ENCODE measurements around the gene GPC3.
"Not testable (repeated sequence)": the region's sequence is repeated elsewhere in the genome, so short reads cannot be mapped to it uniquely, and the experiment has no call there.

Gene GPC3

DNA sequence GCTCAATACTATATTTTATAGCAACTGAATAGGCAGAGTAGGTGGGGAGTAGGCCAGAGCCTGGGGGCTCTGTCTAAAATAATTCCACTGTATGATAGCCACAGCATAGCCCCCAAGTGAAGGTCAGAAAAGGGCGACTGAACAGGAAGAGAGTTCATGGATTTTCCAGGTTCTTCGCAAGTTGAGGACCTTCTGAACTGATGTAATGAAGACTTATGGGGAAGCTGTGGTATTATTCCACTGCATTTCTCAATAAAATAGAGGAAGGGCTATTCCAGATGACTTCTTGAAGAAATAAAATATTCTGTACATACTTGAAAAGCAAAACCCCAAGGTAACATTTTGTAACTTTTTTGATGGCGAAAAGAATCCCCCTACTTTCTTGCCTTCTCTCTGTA is 338.7 kb downstream of the GPC3 start:
- no peak for DNase-seq (ENCODE audit: low spot score)

DNA sequence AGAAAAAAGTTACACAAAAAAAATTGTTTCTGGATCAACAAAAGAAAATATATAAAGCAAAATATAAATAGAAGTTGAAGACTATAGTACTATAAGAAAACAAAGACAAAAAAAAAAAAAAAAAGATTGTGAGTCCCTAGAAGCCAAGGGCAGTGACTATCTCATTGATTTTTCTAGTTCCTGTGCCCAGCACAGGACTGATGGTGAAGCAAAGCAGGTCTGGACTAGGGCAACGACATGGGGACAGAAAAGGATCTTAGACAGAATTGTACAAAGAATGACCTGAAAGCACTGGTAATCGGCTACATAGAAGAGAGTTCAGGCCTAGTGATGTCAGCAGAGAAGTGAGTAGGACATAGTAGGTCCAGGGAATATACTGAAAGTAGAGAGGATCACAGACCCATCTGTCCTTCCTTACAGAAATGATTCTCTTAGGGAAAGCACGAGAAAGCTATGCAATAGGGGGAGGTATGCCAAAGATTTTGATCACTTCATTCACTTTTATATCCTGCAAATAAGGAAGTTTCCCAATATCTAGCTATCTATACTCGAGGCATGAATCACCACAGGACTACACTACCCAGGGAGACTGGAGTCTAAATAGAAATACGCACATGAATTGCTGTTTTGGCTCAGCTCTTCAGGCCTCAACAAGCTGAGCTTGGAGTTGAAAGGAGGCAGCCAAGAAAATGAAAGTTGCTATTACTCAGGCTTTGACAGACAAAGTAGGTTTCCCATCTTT is 339.2 kb downstream of the GPC3 start:
- no peak for DNase-seq (ENCODE audit: low spot score)

DNA sequence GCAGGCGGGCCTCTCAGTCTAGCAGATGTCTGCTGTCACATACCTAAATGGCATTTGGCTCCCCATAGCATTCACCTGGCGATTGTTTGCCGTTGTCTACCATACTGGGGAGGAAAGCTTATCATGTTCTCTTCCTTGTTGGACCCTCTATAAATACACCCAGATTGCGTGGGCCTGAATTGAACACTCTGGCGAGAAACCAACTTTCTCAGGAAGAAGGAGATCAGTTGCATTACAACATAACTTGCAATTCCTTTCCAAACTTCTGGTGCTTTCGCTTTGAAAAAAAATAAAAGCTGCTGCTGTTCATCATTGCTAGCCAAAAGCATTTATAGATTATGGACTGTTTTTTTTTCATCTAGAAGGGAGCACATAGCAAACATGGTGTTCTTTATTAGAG is 340.1 kb downstream of the GPC3 start:
- no peak for DNase-seq (ENCODE audit: low spot score)

DNA sequence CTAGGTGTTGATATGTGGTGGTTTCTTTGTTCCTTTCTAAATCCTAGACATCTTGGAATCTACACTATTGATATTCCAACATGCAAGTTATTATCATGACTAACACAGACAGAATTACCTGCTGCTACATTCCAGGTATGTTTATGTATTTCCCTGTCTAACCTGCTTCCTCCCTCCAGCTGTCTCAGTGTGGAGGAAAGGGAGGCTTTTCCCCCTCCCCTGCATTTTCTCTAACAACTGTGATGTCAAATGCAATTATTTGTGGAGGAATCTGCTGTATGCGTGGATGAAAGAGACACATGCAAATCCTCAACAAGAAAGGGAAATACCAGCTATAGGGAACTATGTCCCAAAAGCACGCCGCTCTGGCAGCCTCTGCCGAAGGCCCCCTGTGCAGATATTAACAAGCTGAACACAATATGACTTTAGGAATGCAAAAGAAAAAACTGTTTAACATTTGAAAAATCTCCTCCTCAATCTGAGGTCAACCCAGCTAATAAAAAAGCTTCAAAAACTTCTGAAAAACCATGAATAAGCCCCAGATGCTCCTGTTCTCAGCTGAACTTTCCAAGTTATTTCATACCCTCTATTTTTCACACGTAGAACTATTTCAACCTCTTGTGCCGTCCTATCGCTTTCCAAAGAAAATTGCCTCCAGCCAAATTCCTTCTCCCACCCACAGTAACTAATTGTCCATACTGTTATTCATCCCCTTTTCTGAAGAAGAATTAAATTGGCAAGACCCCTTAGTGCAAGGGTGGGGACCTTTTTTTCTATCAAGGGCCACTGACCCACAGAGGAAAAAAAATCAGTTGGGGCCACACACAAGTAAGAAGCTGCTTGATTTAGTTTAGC is 345.0 kb downstream of the GPC3 start:
- no peak for DNase-seq (ENCODE audit: low spot score)

DNA sequence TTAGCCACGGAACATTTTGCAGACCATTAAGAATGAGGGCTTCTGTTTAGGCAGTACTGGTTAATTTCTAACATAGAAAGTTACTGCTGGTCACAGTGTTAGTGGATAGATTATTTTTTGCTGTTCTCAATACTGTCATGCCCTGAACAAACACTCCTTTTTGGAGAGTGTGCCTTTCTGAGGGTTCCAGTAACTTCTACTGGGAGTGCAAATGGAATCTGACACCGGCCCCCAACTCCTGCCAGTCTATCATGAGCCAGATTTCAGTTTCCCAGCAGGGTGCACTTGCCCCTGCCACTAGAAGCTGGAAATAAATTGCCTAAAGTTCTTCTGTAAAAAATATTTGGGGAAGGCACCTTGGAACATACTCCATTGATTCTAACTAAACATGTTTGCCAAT is 345.7 kb downstream of the GPC3 start:
- no peak for DNase-seq (ENCODE audit: low spot score)

DNA sequence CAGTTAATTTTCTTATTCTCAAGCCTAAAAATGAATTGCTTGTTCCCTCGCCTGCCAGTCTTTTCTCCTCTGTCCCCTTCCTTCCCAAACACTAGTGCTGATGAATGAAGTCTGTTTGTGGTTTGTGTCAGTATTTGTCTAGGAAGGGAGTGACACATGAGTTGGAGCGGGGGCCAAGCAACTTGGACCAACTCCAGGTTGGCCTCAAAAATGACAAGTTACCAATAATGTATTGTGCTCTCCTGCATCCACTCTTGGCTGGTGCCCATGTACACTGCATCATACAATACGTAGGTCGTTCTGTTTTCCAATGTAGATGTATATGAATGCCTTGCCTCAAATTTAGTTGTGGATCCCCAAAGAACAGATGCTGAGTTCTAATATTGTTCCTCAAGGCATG is 347.1 kb downstream of the GPC3 start:
- no peak for DNase-seq (ENCODE audit: low spot score)

DNA sequence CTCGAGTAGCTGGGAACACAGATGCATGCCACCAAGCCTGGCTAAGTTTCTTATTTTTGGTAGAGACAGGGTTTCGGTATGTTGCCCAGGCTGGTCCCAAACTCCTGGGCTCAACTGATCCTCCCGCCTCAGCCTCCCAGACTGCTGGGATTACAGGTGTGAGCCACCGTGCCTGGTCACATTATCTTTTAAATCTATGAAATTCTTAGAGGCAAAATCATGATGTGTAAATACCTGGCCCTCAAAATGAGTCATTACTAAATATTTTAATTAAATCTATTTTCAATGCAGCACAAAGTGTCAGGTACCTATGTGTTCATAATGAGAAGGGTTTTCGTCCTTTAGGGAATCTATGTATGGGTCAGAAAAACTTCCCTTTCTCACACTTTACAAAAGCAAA is 347.6 kb downstream of the GPC3 start:
- DNase-seq (ENCODE audit: low spot score): no peak

DNA sequence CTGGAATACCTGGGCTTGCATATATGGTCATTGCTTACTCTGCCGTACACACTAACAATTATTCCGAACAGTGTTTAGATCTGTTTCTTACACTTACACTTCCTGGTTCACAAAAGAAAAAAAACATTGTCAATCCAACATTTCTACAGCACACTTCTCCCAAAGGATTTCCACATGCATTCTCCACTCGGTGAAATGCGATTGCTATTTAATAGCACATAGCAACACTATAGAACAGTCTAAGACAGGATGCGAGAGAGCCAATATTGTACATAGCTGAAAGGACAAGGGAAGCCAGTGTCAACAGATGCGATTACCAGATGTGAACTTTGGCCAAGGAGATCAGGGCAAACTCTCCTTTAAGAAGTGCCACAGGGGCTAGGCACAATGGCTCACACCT is 349.4 kb downstream of the GPC3 start:
- DNase-seq (ENCODE audit: low spot score): no peak

DNA sequence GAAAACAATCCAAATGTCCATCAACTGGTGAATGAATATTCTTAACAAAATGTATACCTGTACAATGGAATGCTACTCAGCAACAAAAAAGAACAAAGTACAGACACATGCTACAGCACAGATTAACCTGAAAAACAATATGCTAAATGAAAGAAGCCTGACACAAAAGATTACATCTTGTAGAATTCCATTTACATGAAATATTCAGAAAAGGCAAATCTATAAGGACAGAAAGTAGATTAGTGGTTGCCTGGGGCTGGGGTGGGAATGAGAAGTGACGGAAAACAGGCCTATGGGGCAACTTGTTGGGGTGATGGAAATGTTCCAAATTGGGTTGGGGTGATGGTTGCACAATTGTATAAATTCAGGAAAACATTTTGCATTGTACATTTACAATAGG is 351.0 kb downstream of the GPC3 start:
- no peak for DNase-seq (ENCODE audit: low spot score)

DNA sequence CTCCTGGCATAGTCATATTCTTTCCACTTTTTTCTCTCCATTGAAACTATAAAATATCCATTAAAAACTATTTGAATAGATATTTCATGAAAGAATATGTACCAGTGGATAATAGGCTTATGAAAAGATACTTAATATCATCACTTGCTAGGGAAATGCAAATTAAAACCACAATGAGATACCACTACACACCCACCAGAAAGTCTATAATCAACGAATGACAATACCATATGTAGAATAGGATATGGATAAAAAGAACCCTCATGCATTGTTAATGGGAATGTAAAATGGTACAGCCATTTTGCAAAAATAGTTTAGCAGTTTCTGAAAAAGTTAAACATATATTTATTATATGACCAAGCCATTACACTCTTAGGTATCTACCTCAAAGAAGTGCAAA is 351.4 kb downstream of the GPC3 start:
- no peak for DNase-seq (ENCODE audit: low spot score)

DNA sequence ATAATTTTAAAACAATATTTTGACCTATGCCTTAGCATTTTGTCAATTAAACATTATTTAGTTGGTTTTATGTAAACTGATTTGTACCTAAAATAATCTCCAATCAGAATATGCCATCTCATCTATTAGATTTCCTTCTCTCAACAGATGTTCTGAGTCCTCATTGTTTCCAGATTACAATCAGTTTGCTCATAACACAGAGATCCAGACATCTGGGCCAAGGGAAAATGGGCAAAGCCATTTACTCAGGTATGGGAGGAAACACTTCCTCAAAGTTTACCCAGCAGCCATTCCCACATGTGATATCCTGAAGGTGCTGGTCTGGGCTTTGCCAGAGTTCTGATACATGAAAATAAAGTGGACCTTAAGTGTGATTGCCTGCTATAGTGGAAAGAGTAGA is 352.2 kb downstream of the GPC3 start:
- no peak for DNase-seq (ENCODE audit: low spot score)

DNA sequence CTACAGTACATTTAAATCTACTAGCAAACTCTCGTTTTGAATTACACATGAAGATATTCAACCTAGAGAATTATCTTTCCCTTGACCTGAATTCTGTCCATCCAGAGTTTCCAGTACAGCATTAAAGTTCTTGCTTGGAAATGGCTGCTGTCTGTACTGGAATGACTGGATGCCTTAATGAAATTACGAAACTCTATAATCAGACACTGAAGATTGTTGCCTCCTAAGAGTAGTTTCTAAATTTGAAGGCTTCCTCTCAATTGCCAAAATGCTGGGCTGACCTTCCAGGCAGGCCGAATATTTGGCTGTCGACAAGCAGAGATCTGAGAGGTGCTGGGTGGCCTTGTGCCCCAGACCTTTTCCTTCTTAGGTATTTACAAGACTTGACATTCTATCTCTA is 355.0 kb downstream of the GPC3 start:
- DNase-seq (ENCODE audit: low spot score): no peak

DNA sequence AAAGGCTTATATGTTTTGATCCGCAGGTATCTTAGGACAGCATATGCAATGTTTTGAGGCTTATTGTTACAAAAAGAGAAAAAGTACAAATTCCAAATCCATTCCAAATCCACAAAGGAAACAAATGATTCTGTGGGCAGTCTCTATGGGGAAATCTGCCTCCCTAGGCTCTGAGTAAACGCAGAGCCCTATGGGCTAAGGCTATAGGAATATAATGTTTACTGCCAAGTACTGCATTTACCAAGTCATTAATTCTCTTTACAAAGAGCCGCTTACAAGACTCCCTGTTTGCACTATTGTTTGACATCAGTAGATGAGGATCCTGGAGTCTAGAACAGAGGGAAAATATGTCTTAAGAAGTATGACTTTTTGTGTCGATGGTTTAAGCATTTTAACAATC is 357.7 kb downstream of the GPC3 start:
- DNase-seq (ENCODE audit: low spot score): no peak

DNA sequence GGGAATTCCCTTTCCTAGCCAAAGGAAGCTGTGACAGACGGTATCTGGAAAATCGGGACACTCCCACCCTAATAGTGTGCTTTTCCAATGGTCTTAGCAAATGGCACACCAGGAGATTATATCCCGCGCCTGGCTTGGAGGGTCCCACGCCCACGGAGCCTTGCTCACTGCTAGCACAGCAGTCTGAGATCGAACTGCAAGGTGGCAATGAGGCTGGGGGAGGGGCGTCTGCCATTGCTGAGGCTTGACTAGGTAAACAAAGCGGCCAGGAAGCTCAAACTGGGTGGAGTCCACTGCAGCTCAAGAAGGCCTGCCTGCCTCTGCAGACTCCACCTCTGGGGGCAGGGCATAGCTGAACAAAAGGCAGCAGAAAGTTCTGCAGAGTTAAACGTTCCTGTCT is 364.0 kb downstream of the GPC3 start:
- not testable (repeated sequence) for DNase-seq (ENCODE audit: low spot score)

DNA sequence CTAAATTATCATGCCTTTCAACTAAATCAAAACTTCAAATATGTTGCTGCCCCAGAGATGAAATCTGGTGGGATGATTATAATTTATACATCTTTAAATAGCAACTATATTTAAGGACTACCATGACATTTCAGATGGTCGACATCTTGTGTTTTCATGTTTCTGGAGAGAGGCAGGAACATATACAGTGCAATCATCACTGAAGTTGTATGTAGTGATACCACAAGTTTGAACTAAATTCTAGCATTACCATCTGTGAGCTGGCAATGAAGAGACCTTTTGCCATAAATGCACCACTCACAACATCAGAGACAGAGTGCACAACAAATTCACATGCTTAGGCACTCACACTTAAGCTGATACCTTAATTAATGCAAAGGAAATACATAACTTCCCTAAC is 373.7 kb downstream of the GPC3 start:
- DNase-seq (ENCODE audit: low spot score): no peak

DNA sequence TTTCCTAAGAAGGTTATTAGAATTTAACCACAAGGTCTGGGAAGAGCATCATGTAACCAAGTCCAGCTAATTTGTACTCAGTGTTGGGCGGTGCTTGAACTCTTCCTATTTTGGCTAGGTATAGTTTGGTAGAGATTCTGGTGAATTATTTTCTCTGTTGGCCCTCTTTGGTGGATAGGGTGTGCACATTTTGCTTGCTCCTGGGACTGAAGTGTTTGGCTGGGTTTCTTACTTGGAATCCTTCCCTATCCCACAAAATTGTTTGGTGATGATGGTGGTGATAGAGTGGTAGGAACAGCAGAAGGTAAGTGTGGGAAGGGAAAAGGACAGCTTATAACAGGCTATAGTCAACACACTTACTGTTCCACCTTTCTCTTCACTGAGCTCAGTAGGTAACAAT is 375.3 kb downstream of the GPC3 start:
- DNase-seq (ENCODE audit: low spot score): no peak

DNA sequence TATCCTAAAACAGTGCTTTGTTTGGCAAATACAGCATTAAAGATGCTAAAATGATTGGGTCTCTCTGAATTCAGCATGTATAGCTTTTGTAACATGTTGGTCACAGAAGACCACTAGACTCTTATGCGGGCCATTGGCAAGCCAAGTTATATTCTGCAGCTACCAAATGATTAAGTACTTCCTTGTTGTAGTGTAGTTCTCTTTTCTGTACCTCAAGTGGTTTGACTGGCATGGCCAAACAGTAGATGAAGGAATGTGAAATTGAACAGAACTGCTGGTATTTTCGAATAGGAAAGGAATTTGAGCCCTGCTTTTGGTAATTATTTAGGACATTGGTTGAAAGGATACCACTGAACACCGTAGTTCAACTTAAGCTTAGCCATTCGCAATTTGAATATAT is 376.2 kb downstream of the GPC3 start:
- DNase-seq (ENCODE audit: low spot score): no peak

DNA sequence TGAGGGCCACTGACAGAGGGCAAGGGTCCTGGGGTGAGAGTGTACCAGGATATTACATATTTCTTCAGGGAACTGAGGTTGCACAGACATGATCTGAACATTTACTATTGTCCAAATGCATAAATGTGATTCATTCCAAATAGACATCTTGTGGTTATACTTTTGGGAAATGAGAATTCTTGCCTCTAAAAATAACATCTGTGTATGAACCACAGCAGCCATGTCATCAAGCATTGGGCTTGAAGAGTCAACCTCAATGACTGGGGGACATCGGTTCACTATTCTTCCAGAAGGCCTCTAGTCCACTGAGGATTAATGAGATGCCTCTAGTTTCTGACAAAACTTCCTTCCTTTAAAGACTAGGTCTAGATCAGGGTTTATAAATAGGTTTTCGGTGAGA is 377.0 kb downstream of the GPC3 start:
- no peak for DNase-seq (ENCODE audit: low spot score)

DNA sequence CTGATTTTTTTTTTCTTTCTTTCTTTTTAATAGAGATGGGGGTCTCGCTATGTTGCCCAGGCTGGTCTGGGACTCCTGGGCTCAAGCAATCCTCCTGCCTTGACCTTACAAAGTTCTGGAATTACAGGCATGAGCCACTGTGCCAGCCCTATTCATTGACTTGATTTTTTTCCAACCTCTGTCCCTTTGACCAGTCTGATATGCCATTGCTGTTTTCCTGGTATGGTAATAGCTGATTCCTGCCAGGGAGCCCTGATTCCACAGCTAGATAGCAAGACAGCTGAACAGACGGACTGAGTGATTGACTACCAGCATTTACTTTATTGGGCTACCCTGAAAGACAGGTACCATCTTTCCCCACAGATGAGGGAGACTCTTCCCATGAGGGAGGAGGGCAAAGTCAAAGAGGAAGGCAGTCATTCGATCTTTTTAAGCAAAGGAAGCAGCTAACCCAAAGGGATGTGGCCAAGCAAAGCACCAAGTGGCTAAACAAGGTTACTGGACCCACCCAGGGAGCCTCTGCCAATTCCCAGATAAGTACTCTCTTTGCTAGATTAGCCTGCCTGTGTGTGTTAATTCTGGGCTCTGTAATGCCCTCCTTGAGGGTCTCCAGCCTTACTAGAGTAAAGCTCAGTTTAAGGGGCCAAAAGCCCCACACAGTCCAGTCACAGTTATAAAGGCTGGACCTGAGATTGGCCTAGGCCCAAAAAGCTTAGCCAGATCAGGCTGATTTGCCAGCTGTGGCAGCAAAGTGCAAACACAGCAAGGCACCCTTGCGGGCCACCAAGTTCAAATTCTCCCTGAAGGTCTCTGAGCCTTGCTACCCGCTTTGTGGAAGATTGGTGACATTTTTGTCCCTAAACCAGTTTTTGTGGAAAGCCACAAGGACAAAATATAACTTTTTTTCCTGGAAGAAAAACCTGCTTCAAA is 377.7 kb downstream of the GPC3 start:
- DNase-seq (ENCODE audit: low spot score): no peak

DNA sequence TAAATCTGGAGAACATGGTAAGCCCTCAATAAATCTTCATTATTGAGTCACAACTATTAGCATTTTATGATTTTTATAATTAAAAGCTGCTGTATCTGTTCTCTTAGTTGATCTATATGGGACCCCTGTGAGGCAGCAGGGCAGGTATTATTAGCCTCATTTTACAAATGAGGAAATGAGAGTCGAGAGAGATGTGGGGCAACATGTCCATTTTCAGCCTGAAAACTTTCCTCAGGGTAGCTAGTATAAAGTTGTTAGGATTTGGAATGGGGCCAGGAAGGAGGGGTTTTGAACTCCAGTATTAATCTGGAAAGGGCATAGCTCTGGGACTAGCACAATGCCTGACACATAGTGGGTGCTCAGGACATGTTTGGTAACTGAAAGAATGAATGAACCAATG is 378.4 kb downstream of the GPC3 start:
- no peak for DNase-seq (ENCODE audit: low spot score)

DNA sequence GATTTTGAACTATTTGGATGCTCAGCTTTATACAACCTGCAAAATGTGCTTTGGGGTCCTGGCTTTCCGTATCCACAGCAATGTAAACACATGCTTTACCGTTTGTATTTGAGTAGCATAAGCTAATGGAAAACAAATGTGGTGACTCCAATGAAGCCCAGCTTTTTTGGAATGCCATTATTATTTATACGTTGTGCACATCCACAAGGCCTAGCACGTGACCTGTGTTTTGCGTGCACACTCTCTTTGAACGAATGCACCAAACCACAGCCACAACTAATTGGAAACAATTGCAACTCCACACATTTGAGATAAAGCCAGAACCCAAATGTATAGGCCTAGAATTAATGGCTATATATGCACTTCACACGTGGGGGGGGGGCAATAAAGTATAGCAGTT is 380.6 kb downstream of the GPC3 start:
- no peak for DNase-seq (ENCODE audit: low spot score)

DNA sequence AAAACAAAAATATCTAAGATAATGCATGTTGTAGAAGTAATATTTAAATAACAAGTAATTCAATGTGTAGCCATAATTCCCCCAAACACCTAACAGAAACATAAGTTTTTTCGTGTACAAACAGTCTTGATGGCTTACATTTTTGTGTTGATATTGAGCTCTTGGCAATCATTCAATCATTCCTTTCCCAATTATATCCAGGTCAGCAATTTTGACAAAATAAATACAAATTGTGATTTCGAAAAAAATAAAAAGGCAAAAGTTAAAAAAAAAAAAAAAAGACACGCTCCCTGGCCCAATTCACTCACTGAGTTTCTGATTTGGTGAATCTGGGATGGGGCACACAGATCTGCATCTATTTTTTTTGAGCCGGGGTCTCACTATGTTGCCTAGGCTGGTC is 382.5 kb downstream of the GPC3 start:
- DNase-seq (ENCODE audit: low spot score): no peak

DNA sequence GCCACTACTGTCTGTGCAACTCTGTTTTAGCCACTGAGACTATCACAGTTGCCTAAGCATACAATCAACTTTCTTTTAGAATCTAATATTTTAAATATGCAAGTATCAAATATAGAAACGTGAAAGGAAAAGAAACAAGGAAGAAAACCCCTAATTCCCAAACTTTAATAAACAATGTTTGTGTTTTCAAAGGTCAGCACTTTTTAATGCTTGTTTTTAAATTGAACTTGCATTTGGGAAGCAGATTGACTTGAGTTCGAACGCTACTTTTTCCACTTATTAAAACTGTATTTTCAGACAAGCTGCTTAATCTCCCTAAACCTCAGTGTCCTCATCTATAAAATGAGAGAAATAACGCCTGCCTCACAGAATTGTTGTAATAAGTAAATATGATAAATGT is 384.3 kb downstream of the GPC3 start:
- no peak for DNase-seq (ENCODE audit: low spot score)

Measured in LoVo (cell line).